ENCODE results near the gene MAP2K1. TPM values are rescaled to one million over a fixed set of nuclear protein-coding genes. Genes with fewer than 3 reads are reported as not detected.
A peak's percentile ranks its signal among the peaks of the same experiment; 100 is the strongest.

The MAP2K1 gene
- polyA plus RNA-seq, 1 experiment = 18.4 TPM

DNA sequence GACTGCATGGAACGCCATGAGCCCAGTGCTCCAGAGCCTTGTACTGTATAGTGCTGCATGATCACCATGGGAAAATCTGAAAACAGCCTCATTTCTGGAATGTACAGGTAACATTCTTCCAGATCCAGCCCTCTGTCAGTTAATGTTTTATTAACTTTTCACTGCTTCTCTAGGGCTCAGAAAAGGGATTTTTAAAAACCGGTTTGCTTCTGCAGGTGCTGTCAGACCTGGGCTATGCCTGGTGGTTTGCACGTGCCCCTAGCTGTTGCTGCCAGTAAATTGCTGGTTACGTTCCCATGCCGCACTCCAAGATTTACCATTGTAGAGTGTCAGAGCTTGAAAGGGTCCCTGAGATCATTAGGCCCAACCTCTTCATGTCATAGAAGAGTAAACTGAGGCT is 101.8 kb downstream of the MAP2K1 start:
- POLR2A ChIA-PET = no interaction called here
- no peak overlapping the region for H3K27ac ChIP-seq (ENCODE audit: low read depth, low read length)
- H3K27me3 ChIP-seq (ENCODE audit: control insufficient read depth, insufficient read depth, low read length) = no peaks in the 10 kb centered on the region
- no peak for TF ChIP-seq CTCF (IDR thresholded peaks at IDR 0.05; ENCODE audit: low read depth, low read length)
- no peaks in the 10 kb centered on the region for H3K9me3 ChIP-seq (ENCODE audit: control insufficient read depth, insufficient read depth, low read length)
- DNase-seq (ENCODE audit: low read depth, low spot score) = no peak
- CTCF ChIA-PET = interaction anchor here (2.1 kb wide), 1 partner anchor 9 kb away, joined by 9 read pairs; the partner anchor contains the start of gene SNAPC5
- H3K4me3 ChIP-seq (ENCODE audit: low read depth, low read length) = no peak overlapping the region

- POLR2A ChIA-PET = no interaction called here
- Histone ChIP-seq H3K27me3 (ENCODE audit: control insufficient read depth, insufficient read depth, low read length) (no peaks in the 10 kb centered on the region), H3K4me3 (ENCODE audit: low read depth, low read length) (no peak overlapping the region), H3K9me3 (ENCODE audit: control insufficient read depth, insufficient read depth, low read length) (no peaks in the 10 kb centered on the region), H3K27ac (ENCODE audit: low read depth, low read length) (no peak overlapping the region)
- no peak for TF ChIP-seq CTCF (IDR thresholded peaks at IDR 0.05; ENCODE audit: low read depth, low read length)
- CTCF ChIA-PET = interaction anchor here (2.1 kb wide), 1 partner anchor 8 kb away, joined by 9 read pairs; the partner anchor contains the start of gene SNAPC5
- DNase-seq (ENCODE audit: low read depth, low spot score) = no peak
These were observed 102.6 kb downstream of the MAP2K1 start for GRCh38 chr15:66489179-66489791.

GRCh38 chr15:66491846-66492245 is 105.1 kb downstream of the MAP2K1 start:
- TF ChIP-seq CTCF (IDR thresholded peaks at IDR 0.05; ENCODE audit: low read depth, low read length) = no peak

GRCh38 chr15:66494262-66494661 is 107.5 kb downstream of the MAP2K1 start:
- DNase-seq (ENCODE audit: low read depth, low spot score) = no peak
- no peak for TF ChIP-seq CTCF (IDR thresholded peaks at IDR 0.05; ENCODE audit: low read depth, low read length)
- ChIA-PET POLR2A (no interaction called here), CTCF (interaction anchor here (0.5 kb wide), 2 partner anchors 24 to 107 kb away, joined by 3 to 4 read pairs; partner anchors contain the start of gene MAP2K1)
- Histone ChIP-seq H3K9me3 (ENCODE audit: control insufficient read depth, insufficient read depth, low read length) (no peaks in the 10 kb centered on the region), H3K27ac (ENCODE audit: low read depth, low read length) (no peak overlapping the region), H3K4me3 (ENCODE audit: low read depth, low read length) (no peak overlapping the region), H3K27me3 (ENCODE audit: control insufficient read depth, insufficient read depth, low read length) (no peaks in the 10 kb centered on the region)

More at GRCh38 chr15:66491846-66492245, 105.1 kb downstream of the MAP2K1 start:
- H3K4me3 ChIP-seq (ENCODE audit: low read depth, low read length) = no peak overlapping the region
- CTCF ChIA-PET = interaction anchor here (0.7 kb wide), 1 partner anchor 17 kb away, joined by 3 read pairs; no protein-coding TSS in a partner anchor
- no peaks in the 10 kb centered on the region for H3K27me3 ChIP-seq (ENCODE audit: control insufficient read depth, insufficient read depth, low read length)
- no peak for DNase-seq (ENCODE audit: low read depth, low spot score)
- no peak overlapping the region for H3K27ac ChIP-seq (ENCODE audit: low read depth, low read length)
- POLR2A ChIA-PET = interaction anchor here (0.5 to 0.9 kb wide), 2 partner anchors 20 to 215 kb away, joined by 3 to 5 read pairs; no protein-coding TSS in a partner anchor
- no peaks in the 10 kb centered on the region for H3K9me3 ChIP-seq (ENCODE audit: control insufficient read depth, insufficient read depth, low read length)

DNA sequence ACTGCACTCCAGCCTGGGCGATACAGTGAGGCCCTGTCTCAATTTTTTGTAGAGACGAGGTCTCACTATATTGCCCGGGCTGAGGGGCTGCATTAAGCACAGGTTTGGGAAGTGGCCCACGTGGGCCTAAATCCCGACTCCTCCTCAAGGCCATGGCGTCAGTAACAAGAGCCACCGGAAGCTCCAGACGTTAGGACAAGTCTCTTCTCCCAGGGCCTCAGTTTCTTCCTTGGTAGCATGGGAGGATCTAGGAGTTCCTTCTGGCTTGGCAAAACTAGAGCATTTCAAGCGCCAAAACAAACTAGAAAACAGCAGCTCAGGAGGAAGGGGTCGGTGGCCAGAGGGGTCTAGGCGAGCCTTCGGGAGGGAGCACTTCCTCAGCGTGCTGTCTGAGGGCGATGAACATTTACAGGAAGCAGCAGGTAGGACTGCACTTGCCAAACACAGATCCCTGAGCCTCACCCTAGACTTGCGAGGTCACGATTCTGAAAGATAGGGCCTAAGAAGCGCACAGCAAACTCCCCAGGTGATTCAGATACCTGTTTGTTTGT is 110.3 kb downstream of the MAP2K1 start:
- no peak for DNase-seq (ENCODE audit: low read depth, low spot score)
- peak overlapping the region; percentile 97 for H3K4me3 ChIP-seq (ENCODE audit: low read depth, low read length)
- H3K27ac ChIP-seq (ENCODE audit: low read depth, low read length) = peak overlapping the region; percentile 47
- TF ChIP-seq CTCF (IDR thresholded peaks at IDR 0.05; ENCODE audit: low read depth, low read length) = no peak
- POLR2A ChIA-PET = interaction anchor here (0.9 to 3.5 kb wide), 2 partner anchors 69 to 110 kb away, joined by 3 to 20 read pairs; partner anchors contain the start of genes LCTL and MAP2K1
- H3K27me3 ChIP-seq (ENCODE audit: control insufficient read depth, insufficient read depth, low read length) = no peaks in the 10 kb centered on the region
- CTCF ChIA-PET = interaction anchor here (0.9 to 3.8 kb wide), 17 partner anchors 8 to 885 kb away, joined by 3 to 44 read pairs (median 6); partner anchors contain the start of genes INTS14 and MAP2K1
- no peaks in the 10 kb centered on the region for H3K9me3 ChIP-seq (ENCODE audit: control insufficient read depth, insufficient read depth, low read length)
